Uterus (tissue), 2 donors: ENCODE data around the gene CFAP119.

ENCODE experiments used
- POLR2A ChIP-seq, 2 donors: fragments of 450-650 bp; IDR thresholded peaks; one replicate each; pipeline ENCODE4 v1.6.1; 2016; ENCODE audit warnings: antibody characterized with exemption in 2 of 2, mild to moderate bottlenecking in 1 of 2, moderate library complexity in 1 of 2
- TF ChIP-seq, protein P1 (sequence below), 4 experiments: fragments of 200-600 bp in 2 of 4; fragments of 450-650 bp in 2 of 4; sonication (generic) in 2 of 4; IDR thresholded peaks; one replicate each; pipeline ENCODE4 v1.5.1; 2016 to 2019; ENCODE audit warnings: antibody characterized with exemption in 4 of 4, mild to moderate bottlenecking in 2 of 4, moderate library complexity in 1 of 4

DNA sequence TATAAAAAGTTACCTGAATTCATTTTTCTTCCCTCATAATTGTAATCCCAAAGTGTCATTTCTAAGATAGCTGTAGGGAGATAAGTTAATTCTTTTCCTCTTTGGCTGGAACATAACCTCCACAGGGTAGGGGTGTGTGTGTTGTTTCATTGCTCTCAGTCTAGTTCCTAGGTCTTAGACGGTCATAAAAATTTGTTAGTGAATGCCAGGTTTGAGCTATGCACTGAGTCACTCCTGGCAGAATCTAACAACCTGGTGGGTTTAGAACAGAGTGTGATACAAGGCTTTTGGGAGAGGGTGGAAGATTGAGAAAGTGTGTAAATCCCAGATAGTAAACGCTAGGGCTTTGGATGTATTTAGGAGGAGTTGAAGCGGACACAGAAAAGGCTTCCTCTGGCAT, 14.5 kb downstream of the CFAP119 start:
- TF ChIP-seq, protein P1, sequence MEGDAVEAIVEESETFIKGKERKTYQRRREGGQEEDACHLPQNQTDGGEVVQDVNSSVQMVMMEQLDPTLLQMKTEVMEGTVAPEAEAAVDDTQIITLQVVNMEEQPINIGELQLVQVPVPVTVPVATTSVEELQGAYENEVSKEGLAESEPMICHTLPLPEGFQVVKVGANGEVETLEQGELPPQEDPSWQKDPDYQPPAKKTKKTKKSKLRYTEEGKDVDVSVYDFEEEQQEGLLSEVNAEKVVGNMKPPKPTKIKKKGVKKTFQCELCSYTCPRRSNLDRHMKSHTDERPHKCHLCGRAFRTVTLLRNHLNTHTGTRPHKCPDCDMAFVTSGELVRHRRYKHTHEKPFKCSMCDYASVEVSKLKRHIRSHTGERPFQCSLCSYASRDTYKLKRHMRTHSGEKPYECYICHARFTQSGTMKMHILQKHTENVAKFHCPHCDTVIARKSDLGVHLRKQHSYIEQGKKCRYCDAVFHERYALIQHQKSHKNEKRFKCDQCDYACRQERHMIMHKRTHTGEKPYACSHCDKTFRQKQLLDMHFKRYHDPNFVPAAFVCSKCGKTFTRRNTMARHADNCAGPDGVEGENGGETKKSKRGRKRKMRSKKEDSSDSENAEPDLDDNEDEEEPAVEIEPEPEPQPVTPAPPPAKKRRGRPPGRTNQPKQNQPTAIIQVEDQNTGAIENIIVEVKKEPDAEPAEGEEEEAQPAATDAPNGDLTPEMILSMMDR (IDR thresholded peaks at IDR 0.05), result no peak
- no peak for TF ChIP-seq POLR2A (IDR thresholded peaks at IDR 0.05)
